Activated T-cell treated with anti-CD3 and anti-CD28 coated beads, Interleukin-2, amount 50 U/mL, for 4 hours (primary cell): Measurements from ENCODE around the gene FAM124B. TPM values are rescaled to one million over a fixed set of nuclear protein-coding genes. Genes with fewer than 3 reads are reported as not detected.
"Not testable (repeated sequence)": the region's sequence is repeated elsewhere in the genome, so short reads cannot be mapped to it uniquely, and the experiment has no call there.

ENCODE experiments used
- ATAC-seq, 2 donors: fragments of 200-7000 bp; cut with Tn5 transposase; one replicate each; pipeline ENCODE4 v1.10.0; 2021
- DNase-seq: peaks from one replicate; pipeline ENCODE4 v3.0.0-alpha.2; 2020
- H3K27me3 Mint-ChIP-seq: one replicate; pipeline ENCODE4 v1.8.0; 2021; ENCODE audit warnings: low read depth, mixed read lengths
- H3K36me3 Mint-ChIP-seq: one replicate; pipeline ENCODE4 v1.8.0; 2022; ENCODE audit warnings: mixed read lengths; ENCODE audit not compliant: insufficient read depth
- H3K4me1 Mint-ChIP-seq: one replicate; pipeline ENCODE4 v1.8.0; 2021; ENCODE audit warnings: low read depth, mixed read lengths
- H3K4me3 Mint-ChIP-seq: one replicate; pipeline ENCODE4 v1.8.0; 2021; ENCODE audit warnings: mild to moderate bottlenecking, moderate library complexity, mixed read lengths
- H3K9me3 Mint-ChIP-seq: one replicate; pipeline ENCODE4 v1.8.0; 2021; ENCODE audit warnings: mixed read lengths
- total RNA-seq, 3 donors: library from RNA; stranded (reverse); gene quantifications; one replicate each; pipeline ENCODE4 v1.2.1, GENCODE V29; 2021

FAM124B gene
- total RNA-seq, 3 donors from 2014 or later = 0.19 TPM; not detected in 2

DNA sequence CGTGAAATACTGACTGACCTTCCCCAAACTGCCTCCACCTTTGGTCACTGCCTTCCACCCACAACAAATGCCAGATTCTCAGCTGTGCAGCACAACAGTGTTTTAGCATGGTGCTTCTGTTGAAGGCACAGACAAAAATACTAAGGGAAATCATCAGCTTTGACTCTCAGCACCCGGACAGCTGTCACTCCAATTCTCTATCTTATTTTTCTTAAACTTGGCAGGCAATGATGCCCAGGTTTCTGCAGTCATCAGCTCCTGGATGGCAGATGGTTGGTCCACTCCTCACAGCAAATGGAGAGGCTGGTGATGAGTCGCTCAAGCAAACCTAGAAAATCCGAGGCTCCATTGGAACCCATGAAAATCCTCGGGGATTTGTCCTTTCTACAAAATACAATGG, 2.9 kb upstream of the FAM124B start:
- no peaks in the 10 kb centered on the region for H3K9me3 Mint-ChIP-seq
- ATAC-seq (no peak), DNase-seq (no peak)
- H3K27me3 Mint-ChIP-seq = peaks cover 14% of the 10 kb centered on the region
- H3K4me3 Mint-ChIP-seq = no peak overlapping the region
- H3K4me1 Mint-ChIP-seq = peaks cover 13% of the 10 kb centered on the region
- H3K36me3 Mint-ChIP-seq = no peaks in the 10 kb centered on the region

DNA sequence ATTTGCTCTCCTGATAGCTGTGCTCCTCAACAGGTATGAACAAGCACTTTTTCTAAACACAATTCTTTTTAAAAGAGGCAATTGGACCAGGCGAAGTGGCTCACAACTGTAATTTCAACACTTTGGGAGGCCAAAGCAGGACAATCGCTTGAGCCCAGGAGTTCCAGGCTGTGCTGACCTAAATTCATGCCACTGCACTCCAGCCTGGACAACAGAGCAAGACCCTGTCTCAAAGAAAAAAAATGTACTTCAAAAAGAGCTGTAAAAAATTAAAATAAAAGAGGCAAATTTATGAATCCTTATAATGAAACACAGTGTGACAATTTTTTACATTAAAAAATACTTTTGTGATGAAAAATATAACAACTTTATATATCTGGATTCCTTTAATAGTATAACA, 1.8 kb upstream of the FAM124B start:
- peaks cover 14% of the 10 kb centered on the region for H3K27me3 Mint-ChIP-seq
- ATAC-seq (no peak), DNase-seq (no peak)
- peaks cover 15% of the 10 kb centered on the region for H3K4me1 Mint-ChIP-seq
- no peaks in the 10 kb centered on the region for H3K36me3 Mint-ChIP-seq
- no peak overlapping the region for H3K4me3 Mint-ChIP-seq
- no peaks in the 10 kb centered on the region for H3K9me3 Mint-ChIP-seq

DNA sequence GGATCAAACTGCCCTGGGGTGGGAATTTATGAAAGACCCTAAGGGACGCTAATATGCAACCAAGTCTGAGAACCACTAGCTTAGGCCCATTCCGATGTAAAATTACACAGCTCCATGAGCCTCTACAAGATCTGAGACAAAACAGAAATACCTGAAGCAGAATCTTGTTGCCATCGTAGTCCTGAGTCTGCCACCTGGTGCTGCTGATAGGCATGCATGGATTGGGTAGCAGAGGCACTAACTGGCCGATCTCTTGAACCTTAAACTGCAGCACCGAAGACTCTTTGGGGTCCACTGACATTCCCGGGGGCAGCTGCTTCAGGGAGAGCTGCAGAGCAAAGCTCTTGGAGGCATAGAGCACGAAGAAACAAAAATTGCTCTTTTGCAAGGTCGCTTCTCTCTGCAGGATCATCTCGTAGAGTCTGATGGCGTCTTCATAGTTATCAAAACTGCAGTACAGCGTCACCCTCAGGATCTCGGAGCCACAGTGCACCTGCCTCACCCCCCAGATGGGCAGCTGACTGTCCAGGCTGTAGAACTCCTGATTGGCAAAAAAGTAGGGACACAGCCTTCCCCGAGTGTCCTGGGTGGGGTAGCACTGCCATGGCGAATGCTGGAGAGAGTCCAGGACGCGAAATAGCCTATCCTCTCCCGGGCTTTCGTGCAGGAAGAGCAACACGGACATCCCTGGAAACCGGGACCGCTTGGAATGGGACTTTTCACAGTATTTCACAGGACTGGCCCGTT, 848 bp downstream of the FAM124B start:
- ATAC-seq (peak in 1 of 2 donors; percentile 15), DNase-seq (no peak)
- Mint-ChIP-seq H3K27me3 (peaks cover 3% of the 10 kb centered on the region), H3K4me1 (peaks cover 15% of the 10 kb centered on the region), H3K9me3 (no peaks in the 10 kb centered on the region), H3K4me3 (peak overlapping the region; percentile 65), H3K36me3 (no peaks in the 10 kb centered on the region)

DNA sequence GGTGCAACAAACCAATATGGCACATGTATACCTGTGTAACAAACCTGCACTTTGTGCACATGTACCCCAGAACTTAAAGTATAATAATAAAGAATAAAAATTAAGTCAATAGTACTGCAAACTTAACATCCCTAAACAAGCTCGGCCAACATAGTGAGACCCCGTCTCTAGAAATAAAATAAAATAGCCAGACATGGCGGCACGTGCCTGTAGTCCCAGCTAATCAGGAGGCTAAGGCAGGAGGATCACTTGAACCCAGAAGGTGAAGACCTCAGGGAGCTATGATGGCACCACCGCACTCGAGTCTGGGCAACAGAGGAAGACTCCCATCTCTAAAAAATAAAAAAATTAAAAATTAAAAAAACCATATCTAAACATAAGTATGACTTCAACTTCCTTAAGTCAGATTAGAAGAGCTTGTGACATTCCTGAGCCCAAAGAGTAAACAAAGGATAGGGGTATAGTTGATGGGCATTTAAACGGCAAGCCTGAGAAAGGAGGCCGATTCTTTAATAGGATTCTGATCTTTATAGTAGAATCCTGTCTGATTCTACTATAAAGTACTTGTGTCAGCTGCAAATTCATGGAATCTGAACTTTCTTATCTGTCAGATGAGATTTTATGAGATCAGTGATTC, 1.6 kb downstream of the FAM124B start:
- Mint-ChIP-seq H3K36me3 (no peaks in the 10 kb centered on the region), H3K27me3 (peaks cover 3% of the 10 kb centered on the region), H3K9me3 (no peaks in the 10 kb centered on the region), H3K4me1 (peaks cover 15% of the 10 kb centered on the region), H3K4me3 (no peak overlapping the region)
- no peak for DNase-seq
- no peak for ATAC-seq

DNA sequence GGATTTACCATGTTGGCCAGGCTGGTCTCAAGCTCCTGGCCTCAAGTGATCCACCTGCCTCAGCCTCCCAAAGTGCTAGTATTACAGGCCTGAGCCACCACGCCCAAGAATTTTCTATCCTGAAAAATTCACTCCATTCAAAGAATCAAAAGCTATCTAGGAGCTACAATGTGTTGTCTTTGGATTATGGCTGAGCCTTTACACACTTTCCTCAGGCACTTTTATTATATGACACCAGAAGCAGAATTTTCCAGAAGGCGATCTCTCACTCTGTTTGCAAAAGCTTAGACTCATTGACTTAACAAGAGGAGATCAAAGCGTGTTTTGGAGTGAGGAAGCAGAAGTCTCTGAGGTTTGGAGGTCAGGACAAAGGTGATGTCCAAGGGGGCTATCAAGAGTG, 3.6 kb downstream of the FAM124B start:
- peaks cover 15% of the 10 kb centered on the region for H3K4me1 Mint-ChIP-seq
- no peaks in the 10 kb centered on the region for H3K9me3 Mint-ChIP-seq
- no peak overlapping the region for H3K4me3 Mint-ChIP-seq
- H3K27me3 Mint-ChIP-seq = peaks cover 3% of the 10 kb centered on the region
- ATAC-seq (no peak), DNase-seq (no peak)
- no peaks in the 10 kb centered on the region for H3K36me3 Mint-ChIP-seq

DNA sequence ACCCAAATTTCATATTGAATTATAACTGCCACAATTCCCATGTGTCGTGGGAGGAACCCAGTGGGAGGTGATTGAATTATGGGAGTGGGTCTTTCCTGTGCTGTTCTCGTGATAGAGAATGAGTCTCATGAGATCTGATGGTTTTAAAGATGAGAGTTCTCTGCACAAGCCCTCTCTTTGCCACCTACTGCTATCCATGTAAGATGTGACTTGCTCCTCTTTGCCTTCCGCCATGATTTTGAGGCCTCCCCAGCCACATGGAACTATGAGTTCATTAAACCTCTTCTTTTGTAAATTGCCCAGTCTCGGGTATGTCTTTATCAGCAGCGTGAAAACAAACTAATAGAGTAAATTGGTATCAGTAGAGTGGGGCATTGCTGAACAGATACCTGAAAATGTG, 4.8 kb downstream of the FAM124B start:
- H3K4me3 Mint-ChIP-seq, H3K9me3 Mint-ChIP-seq, DNase-seq, H3K27me3 Mint-ChIP-seq, H3K36me3 Mint-ChIP-seq, ATAC-seq: not testable (repeated sequence)
- H3K4me1 Mint-ChIP-seq = peaks cover 12% of the 10 kb centered on the region

DNA sequence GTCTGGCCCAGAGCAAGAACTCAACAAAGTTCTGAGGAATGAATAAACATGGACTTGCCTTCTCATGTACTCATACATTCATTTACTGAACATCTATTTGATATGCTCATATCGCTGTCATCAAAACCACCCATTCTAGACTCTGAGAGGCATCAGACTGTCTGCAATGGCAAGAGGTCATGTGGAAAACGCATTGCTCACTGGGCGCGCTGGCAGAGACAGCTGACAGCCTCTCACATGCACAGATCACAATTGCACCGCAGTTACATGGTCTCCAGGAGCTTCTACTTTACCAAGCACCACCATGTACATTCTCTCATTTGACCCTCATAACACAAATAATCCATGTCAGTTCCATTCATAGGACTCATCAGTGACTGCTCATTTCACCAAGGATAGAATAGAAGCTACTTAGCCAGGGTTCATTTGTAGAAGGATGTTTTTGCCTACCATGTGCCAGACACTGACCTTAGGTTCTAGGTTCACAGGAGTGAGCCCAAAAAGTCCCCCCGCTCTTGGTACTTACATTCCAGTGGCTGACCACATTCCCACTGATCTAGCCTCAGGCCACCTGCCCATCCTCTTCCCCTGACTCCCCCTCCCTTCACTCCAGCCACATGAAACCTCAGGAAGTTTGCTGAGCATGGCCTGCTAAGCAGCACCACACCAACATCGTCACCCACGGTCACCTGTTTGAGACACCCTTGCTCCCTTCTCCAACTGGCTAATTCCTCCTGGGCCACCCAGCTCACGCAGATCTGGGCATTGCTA, 6.1 kb downstream of the FAM124B start:
- no peak for ATAC-seq
- Mint-ChIP-seq H3K4me3 (no peak overlapping the region), H3K27me3 (no peaks in the 10 kb centered on the region), H3K9me3 (no peaks in the 10 kb centered on the region), H3K4me1 (peaks cover 2% of the 10 kb centered on the region), H3K36me3 (no peaks in the 10 kb centered on the region)
- DNase-seq = no peak

DNA sequence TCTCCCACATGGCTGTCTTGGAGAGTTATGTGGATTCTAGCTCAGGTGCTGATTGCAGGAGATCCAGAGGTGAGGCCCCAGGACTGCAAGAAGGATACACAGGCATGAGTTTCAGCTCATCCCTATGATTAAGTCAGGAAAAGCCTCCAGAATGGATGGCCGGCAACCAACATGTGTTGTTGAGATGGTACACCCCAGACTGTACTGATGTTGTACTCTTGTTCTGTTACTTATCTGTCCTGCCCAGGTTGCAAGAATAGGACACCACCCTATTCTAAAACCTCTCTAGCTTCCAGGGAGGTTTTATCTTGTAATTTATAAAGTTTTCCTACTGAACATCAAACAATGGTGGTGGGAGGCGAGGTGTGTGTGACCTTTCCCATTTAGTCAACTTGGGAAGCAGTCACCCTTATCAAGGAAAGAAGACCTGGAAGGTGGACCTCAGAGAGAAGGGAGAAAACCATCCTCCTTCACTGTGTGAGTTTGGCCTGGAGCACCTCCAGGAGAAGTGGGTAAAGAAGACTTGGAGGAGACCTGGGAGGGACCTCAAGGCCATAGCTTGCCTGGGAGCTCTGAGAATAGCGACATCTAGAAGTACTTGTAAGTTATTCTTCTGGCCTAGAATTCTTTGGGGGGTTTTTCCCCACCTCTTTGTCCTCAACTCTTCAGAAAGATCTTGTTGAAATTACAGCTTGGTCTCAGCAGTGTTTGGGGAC, 8.6 kb downstream of the FAM124B start:
- Mint-ChIP-seq H3K9me3 (no peaks in the 10 kb centered on the region), H3K27me3 (peaks cover 7% of the 10 kb centered on the region), H3K36me3 (no peaks in the 10 kb centered on the region), H3K4me1 (no peaks in the 10 kb centered on the region), H3K4me3 (no peak overlapping the region)
- DNase-seq (no peak), ATAC-seq (no peak)

DNA sequence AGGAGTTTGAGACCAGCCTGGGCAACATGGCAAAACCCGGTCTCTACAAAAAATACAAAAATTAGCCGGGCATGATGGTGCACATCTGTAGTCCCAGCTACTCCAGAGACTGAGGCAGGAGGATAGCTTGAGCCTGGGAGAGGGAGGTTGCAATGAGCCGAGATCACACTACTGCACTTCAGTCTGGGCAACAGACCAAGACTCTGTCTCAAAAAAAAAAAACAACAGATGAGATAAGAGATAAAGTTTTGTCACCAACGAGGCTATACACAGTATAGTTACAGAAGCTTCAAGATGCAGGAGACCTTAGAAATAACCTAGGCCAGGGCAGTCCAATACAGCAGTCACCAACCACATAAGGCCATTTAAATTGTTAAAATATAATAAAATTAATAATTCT, 9.4 kb downstream of the FAM124B start:
- no peaks in the 10 kb centered on the region for H3K4me1 Mint-ChIP-seq
- H3K9me3 Mint-ChIP-seq = no peaks in the 10 kb centered on the region
- H3K36me3 Mint-ChIP-seq = no peaks in the 10 kb centered on the region
- no peak for ATAC-seq
- no peak for DNase-seq
- peaks cover 7% of the 10 kb centered on the region for H3K27me3 Mint-ChIP-seq
- no peak overlapping the region for H3K4me3 Mint-ChIP-seq

DNA sequence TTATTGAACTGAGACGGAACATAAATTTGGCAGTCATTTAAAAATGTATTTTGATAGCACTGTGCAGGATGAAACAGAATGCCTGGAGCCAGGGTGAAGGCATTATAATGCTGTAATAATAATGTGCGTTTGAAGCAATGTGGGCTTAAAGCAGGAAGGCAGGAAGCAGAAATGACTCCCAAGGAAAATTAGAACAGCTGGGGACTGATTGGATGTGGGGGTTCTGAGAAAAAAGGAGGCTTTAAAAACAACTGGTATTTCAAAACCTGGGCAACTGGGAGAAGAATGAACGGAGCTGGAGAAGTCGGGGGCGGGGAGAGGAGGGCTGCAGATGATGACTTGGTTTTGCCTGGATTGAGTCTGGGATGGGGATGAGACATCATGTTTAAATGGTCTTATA, 12.6 kb downstream of the FAM124B start:
- DNase-seq = no peak
- no peak overlapping the region for H3K4me3 Mint-ChIP-seq
- ATAC-seq = no peak
- H3K27me3 Mint-ChIP-seq = peaks cover 7% of the 10 kb centered on the region
- no peaks in the 10 kb centered on the region for H3K36me3 Mint-ChIP-seq
- H3K4me1 Mint-ChIP-seq = no peaks in the 10 kb centered on the region
- no peaks in the 10 kb centered on the region for H3K9me3 Mint-ChIP-seq

DNA sequence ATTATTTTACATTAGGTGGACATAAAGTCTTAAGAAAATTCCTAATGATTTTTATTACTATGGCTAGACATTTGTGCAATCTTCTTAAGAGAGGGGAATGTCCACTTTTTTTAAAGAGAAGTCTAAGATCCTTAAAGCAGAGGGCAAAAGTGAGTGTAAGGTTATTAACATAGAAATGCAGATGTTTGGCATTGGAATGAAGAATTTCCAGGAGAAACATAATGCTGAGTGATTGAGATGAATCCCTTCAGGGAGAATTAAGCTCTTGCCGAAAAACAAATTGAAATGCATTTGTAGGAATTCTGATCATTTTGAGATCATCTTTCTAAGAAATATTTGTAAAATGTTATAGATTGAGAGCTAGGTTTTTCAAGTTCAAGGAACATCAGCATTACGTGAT, 15.0 kb downstream of the FAM124B start:
- H3K9me3 Mint-ChIP-seq = no peaks in the 10 kb centered on the region
- no peaks in the 10 kb centered on the region for H3K36me3 Mint-ChIP-seq
- peaks cover 7% of the 10 kb centered on the region for H3K27me3 Mint-ChIP-seq

DNA sequence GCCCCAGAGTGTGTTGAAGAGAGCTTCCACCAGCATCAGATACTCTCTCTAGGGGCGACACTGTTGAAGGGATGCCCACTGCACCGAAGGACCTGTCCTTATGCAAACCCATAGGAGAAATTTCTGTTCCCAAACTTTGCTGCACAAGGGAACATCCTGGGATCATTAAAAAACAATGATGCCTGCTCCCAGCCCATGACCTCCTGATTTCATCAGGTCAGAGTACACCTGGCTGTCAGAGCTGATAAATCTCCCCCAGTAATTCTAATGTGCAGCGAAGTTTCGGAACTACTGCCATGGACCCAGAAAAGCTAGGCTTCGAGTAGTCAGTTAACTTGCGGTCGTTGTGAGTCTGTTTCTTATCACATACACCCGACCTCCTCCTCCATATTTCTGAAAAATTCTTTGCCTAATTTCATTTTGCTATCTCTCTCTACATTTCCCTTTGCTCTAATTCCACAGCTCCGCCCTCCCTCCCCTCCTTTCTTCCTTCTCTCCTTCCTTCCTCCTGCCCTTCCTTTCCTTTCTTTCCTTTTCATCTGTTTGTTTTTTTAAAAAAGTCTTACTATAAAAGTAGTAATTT, 18.8 kb downstream of the FAM124B start:
- Mint-ChIP-seq H3K27me3 (no peaks in the 10 kb centered on the region), H3K4me3 (no peak overlapping the region), H3K36me3 (no peaks in the 10 kb centered on the region), H3K4me1 (no peaks in the 10 kb centered on the region), H3K9me3 (no peaks in the 10 kb centered on the region)
- DNase-seq (no peak), ATAC-seq (no peak)

More for the DNA sequence above, 15.0 kb downstream of the FAM124B start:
- no peak for DNase-seq
- no peak overlapping the region for H3K4me3 Mint-ChIP-seq
- no peaks in the 10 kb centered on the region for H3K4me1 Mint-ChIP-seq
- no peak for ATAC-seq

DNA sequence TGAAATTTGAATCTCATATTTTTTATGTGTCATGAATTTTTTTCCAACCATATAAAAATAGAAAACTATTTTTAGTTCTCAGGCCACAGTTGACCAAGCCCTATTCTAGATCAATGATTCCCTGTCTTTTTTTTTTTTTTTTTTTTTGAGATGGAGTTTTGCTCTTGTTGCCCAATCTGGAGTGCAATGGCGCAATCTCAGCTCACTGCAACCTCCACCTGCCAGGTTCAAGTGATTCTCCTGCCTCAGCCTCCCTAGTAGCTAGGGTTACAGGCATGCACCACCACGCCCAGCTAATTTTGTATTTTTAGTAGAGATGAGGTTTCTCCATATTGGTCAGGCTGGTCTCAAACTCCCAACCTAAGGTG, 19.6 kb downstream of the FAM124B start:
- H3K27me3 Mint-ChIP-seq, H3K9me3 Mint-ChIP-seq, ATAC-seq: not testable (repeated sequence)

More for the DNA sequence above, 19.6 kb downstream of the FAM124B start:
- DNase-seq, H3K4me1 Mint-ChIP-seq, H3K4me3 Mint-ChIP-seq, H3K36me3 Mint-ChIP-seq: not testable (repeated sequence)
